ENCODE data around the gene PLCL1.

The PLCL1 gene

GRCh38 chr2:197990356-197990755 is 186.0 kb downstream of the PLCL1 start:
- H3K27me3 ChIP-seq (ENCODE audit: insufficient read depth, poor library complexity, severe bottlenecking): no peaks in the 10 kb centered on the region
- H3K4me3 ChIP-seq (replicated peaks; ENCODE audit: insufficient read depth, low read length): no peak overlapping the region
- no peak for DNase-seq (ENCODE audit: low read depth in 1 of 2, low spot score in 1 of 2)
- TF ChIP-seq POLR2AphosphoS5 (IDR thresholded peaks at IDR 0.05; ENCODE audit: low read depth): no peak
- TF ChIP-seq SPI1 (IDR thresholded peaks at IDR 0.05; ENCODE audit: borderline replicate concordance, low read depth): no peak
- no peak for TF ChIP-seq REST (IDR thresholded peaks at IDR 0.05; ENCODE audit: insufficient replicate concordance, low read depth)
- TF ChIP-seq GABPA (IDR thresholded peaks at IDR 0.05; ENCODE audit: low read depth): no peak
- TF ChIP-seq CTCF (IDR thresholded peaks at IDR 0.05; ENCODE audit: insufficient read depth, low read length): no peak
- no peak overlapping the region for H3K27ac ChIP-seq (replicated peaks)

GRCh38 chr2:197992482-197993133 is 188.2 kb downstream of the PLCL1 start:
- Histone ChIP-seq H3K27ac (replicated peaks) (no peak overlapping the region), H3K4me3 (replicated peaks; ENCODE audit: insufficient read depth, low read length) (no peak overlapping the region), H3K27me3 (ENCODE audit: insufficient read depth, poor library complexity, severe bottlenecking) (no peaks in the 10 kb centered on the region)
- no peak for TF ChIP-seq CTCF (IDR thresholded peaks at IDR 0.05; ENCODE audit: insufficient read depth, low read length)
- no peak for TF ChIP-seq POLR2AphosphoS5 (IDR thresholded peaks at IDR 0.05; ENCODE audit: low read depth)
- no peak for TF ChIP-seq SPI1 (IDR thresholded peaks at IDR 0.05; ENCODE audit: borderline replicate concordance, low read depth)
- TF ChIP-seq REST (IDR thresholded peaks at IDR 0.05; ENCODE audit: insufficient replicate concordance, low read depth): no peak
- TF ChIP-seq GABPA (IDR thresholded peaks at IDR 0.05; ENCODE audit: low read depth): no peak
- no peak for DNase-seq (ENCODE audit: low read depth in 1 of 2, low spot score in 1 of 2)

- Histone ChIP-seq H3K27me3 (ENCODE audit: insufficient read depth, poor library complexity, severe bottlenecking) (no peaks in the 10 kb centered on the region), H3K4me3 (replicated peaks; ENCODE audit: insufficient read depth, low read length) (no peak overlapping the region), H3K27ac (replicated peaks) (no peak overlapping the region)
- TF ChIP-seq GABPA (IDR thresholded peaks at IDR 0.05; ENCODE audit: low read depth): no peak
- no peak for TF ChIP-seq POLR2AphosphoS5 (IDR thresholded peaks at IDR 0.05; ENCODE audit: low read depth)
- TF ChIP-seq SPI1 (IDR thresholded peaks at IDR 0.05; ENCODE audit: borderline replicate concordance, low read depth): no peak
- TF ChIP-seq CTCF (IDR thresholded peaks at IDR 0.05; ENCODE audit: insufficient read depth, low read length): no peak
- no peak for TF ChIP-seq REST (IDR thresholded peaks at IDR 0.05; ENCODE audit: insufficient replicate concordance, low read depth)
- DNase-seq (ENCODE audit: low read depth in 1 of 2, low spot score in 1 of 2): no peak
Observed at GRCh38 chr2:197993363-197993762, 189.0 kb downstream of the PLCL1 start.

Data from HL-60 (cell line).